Measurements from ENCODE around the gene EXOC3L1. TPM values are rescaled to one million over a fixed set of nuclear protein-coding genes. Genes with fewer than 3 reads are reported as not detected.

EXOC3L1 gene
- total RNA-seq, 1 donor from 2014 or later = not detected

DNA sequence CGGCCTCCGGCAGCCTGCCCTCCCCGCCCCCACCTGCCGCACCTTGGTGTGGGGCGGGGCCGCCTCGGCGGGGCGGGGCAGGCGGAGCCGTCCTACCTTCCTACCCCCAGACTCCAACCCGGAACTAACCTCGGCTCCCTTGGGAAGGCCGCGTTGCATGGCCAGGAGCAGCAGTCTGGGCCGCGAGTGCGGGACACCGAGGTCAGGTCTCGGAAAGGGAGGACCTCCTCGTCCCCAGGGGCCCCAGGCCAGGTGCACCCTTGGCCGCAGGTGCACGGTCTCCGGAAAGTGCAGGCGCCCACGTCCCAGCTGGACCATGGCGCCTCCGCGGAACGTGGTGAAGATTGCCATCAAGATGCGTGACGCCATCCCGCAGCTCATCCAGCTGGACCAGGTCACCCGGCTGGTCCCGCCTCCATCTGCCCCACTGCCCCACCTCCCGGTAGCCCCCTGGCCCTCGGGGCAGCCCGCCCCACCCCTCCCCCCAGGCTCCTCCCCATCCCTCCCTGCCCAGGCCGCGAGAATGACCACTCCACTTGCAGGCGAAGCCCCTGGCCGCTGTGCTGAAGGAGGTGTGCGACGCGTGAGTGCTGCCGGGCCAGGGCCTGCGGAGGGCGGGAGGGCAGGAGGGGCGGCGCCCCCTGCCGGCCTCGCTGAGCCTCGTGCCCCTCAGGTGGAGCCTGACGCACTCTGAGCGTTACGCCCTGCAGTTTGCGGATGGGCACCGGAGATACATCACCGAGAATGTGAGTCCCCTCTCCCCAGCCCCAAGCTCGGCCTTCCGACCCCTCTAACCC, 9.3 kb upstream of the EXOC3L1 start, which contains the start of gene ELMO3:
ELMO3 (plus strand) TSS at position 121 of the 797 bp plus-strand sequence; CDS start at position 317, 196 bp downstream.
- Mint-ChIP-seq H3K27me3 (ENCODE audit: low read depth) (no peaks in the 10 kb centered on the region), H3K27ac (no peak within 1 kb of the TSS), H3K9me3 (no peaks in the 10 kb centered on the region), H3K36me3 (ENCODE audit: low read depth) (peaks cover 60% of the 10 kb centered on the region), H3K4me1 (ENCODE audit: low read depth) (peaks cover 7% of the 10 kb centered on the region), H3K4me3 (ENCODE audit: low read depth) (no peak within 1 kb of the TSS)
- no peak for DNase-seq (ENCODE audit: low spot score)
- intact Hi-C loops (cut with micrococcal nuclease) = no loop called here

DNA sequence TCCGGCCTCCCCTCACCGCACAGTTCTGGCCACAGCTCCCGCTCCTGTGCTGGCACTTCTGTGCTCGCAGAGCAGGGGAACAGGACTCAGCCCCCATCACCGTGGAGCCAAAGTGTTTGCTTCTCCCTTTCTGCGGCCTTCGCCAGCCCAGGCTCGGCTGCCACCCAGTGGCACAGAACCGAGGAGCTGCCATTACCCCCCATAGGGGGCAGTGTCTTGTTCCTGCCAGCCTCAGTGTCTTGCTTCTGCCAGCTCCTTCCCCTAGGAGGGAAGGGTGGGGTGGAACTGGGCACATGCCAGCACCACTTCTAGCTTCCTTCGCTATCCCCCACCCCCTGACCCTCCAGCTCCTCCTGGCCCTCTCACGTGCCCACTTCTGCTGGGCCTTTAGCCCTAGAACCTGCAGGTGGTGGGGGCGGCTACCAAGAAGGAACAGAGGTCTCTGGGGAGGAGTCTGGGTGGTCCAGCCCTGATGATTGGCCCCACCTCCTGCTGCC, 8.3 kb upstream of the EXOC3L1 start:
- DNase-seq (ENCODE audit: low spot score) = no peak
- intact Hi-C loops (cut with micrococcal nuclease) = no loop called here
- Mint-ChIP-seq H3K27ac (no peak overlapping the region), H3K9me3 (no peaks in the 10 kb centered on the region), H3K4me3 (ENCODE audit: low read depth) (no peak overlapping the region), H3K4me1 (ENCODE audit: low read depth) (peaks cover 16% of the 10 kb centered on the region), H3K36me3 (ENCODE audit: low read depth) (peaks cover 69% of the 10 kb centered on the region), H3K27me3 (ENCODE audit: low read depth) (no peaks in the 10 kb centered on the region)

DNA sequence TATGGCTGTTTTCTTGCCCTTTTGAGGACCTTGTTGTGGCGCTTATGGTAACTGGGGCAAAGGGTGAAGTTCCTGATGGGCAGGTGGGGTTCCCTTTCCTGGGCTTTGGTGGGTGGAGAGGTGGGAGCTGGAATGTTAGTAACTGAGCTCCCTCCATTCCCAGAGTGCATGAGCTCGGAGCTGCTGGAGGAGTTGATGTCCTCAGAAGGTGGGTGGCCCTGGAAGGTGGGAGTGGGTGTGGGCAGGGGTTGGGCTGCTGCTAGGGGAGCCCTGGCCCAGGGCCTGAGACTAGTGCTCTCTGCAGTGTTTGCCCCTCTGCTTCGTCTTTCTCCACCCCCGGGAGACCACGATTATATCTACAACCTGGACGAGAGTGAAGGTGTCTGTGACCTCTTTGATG, 7.8 kb upstream of the EXOC3L1 start:
- intact Hi-C loops (cut with micrococcal nuclease) = no loop called here
- Mint-ChIP-seq H3K4me3 (ENCODE audit: low read depth) (no peak overlapping the region), H3K9me3 (no peaks in the 10 kb centered on the region), H3K36me3 (ENCODE audit: low read depth) (peaks cover 75% of the 10 kb centered on the region), H3K27me3 (ENCODE audit: low read depth) (no peaks in the 10 kb centered on the region), H3K4me1 (ENCODE audit: low read depth) (peaks cover 21% of the 10 kb centered on the region), H3K27ac (no peak overlapping the region)
- no peak for DNase-seq (ENCODE audit: low spot score)

DNA sequence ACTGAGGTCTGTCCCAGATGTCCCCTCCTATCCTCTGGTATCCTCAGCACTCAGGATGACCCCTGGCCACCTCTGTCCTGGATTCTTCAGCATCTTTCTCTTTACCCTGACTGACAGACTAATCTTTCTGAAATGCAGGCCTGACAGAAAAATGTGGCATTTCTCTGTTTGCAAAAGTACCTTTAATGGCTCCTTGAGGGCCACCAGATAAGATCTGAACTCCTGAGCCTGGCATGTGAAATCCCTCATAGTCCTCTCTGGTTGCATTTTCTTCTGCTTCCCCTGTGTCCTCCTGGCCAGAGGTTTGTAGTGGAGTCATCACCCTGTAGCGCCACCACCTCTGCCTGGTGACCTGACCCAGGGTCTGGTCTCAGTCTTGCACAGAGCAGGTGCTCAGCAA, 6.9 kb upstream of the EXOC3L1 start:
- H3K27ac Mint-ChIP-seq = no peak overlapping the region
- no peak for DNase-seq (ENCODE audit: low spot score)
- peaks cover 71% of the 10 kb centered on the region for H3K36me3 Mint-ChIP-seq (ENCODE audit: low read depth)
- peaks cover 24% of the 10 kb centered on the region for H3K4me1 Mint-ChIP-seq (ENCODE audit: low read depth)
- H3K4me3 Mint-ChIP-seq (ENCODE audit: low read depth) = no peak overlapping the region
- H3K9me3 Mint-ChIP-seq = no peaks in the 10 kb centered on the region
- no peaks in the 10 kb centered on the region for H3K27me3 Mint-ChIP-seq (ENCODE audit: low read depth)
- intact Hi-C loops (cut with micrococcal nuclease) = no loop called here

DNA sequence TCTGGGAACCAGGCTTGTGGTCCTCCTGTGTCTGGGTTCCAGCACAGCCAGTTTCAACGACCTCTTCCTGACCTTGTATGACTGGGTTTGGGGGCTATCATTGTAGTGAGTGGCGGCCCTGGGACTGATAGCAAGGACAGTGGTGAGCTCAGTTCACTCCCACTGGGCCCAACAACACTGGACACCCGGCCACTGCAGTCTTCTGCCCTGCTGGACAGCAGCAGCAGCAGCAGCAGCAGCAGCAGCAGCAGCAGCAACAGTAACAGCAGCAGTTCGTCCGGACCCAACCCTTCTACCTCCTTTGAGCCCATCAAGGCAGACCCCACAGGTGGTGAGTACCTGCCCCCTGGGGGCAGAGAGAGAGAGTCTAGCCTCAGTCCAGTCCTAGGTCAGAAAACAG, 5.7 kb upstream of the EXOC3L1 start:
- Mint-ChIP-seq H3K4me3 (ENCODE audit: low read depth) (peak overlapping the region; percentile 39), H3K27me3 (ENCODE audit: low read depth) (no peaks in the 10 kb centered on the region), H3K9me3 (no peaks in the 10 kb centered on the region), H3K36me3 (ENCODE audit: low read depth) (peaks cover 69% of the 10 kb centered on the region), H3K27ac (no peak overlapping the region), H3K4me1 (ENCODE audit: low read depth) (peaks cover 30% of the 10 kb centered on the region)
- no peak for DNase-seq (ENCODE audit: low spot score)
- intact Hi-C loops (cut with micrococcal nuclease) = no loop called here

DNA sequence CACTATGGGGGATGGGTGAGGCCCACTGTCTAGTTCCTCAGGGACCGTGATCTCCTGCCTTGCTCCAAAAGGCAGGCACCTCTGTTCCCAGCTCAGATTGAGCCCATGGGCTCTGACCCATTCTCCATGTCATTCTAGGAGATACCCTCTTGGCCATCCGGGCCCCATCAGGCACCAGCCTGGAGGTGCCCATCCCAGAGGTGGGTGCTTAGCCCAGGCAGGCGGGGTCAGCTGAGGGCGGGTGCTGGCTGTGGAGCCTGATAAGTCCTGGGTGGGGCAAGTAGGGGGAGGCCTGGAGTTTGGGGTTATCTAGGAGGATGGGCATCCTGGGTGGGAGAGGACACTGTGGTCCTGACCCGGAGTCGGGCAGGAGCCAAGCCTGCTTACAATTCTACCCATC, 4.3 kb upstream of the EXOC3L1 start:
- DNase-seq (ENCODE audit: low spot score) = no peak
- Mint-ChIP-seq H3K9me3 (no peaks in the 10 kb centered on the region), H3K4me1 (ENCODE audit: low read depth) (peaks cover 30% of the 10 kb centered on the region), H3K4me3 (ENCODE audit: low read depth) (peak overlapping the region; percentile 85), H3K27me3 (ENCODE audit: low read depth) (no peaks in the 10 kb centered on the region), H3K27ac (no peak overlapping the region), H3K36me3 (ENCODE audit: low read depth) (peaks cover 60% of the 10 kb centered on the region)
- intact Hi-C loops (cut with micrococcal nuclease) = no loop called here

DNA sequence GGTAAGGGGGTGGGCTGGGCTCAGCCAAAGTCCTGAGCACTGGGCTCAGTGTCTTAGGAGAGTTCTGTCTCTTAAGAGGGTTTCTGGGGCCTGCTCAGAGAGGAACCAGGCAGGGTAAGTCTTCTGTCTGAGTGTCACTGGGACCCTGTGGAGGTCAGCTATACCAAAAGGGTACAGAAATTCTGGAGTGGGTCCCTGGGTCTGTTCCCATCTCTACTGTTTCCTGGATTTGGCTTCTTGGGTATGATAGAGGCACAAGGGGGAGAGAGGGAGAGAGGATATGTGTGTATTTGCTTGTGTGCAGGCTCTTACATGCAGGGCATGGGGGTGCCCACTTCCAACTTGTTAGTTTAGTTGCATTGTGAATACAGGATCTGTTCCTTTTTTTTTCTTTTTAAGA, 3.6 kb upstream of the EXOC3L1 start:
- DNase-seq (ENCODE audit: low spot score) = no peak
- peak overlapping the region; percentile 48 for H3K27ac Mint-ChIP-seq
- H3K27me3 Mint-ChIP-seq (ENCODE audit: low read depth) = no peaks in the 10 kb centered on the region
- H3K4me1 Mint-ChIP-seq (ENCODE audit: low read depth) = peaks cover 30% of the 10 kb centered on the region
- H3K4me3 Mint-ChIP-seq (ENCODE audit: low read depth) = peak overlapping the region; percentile 85
- H3K36me3 Mint-ChIP-seq (ENCODE audit: low read depth) = peaks cover 59% of the 10 kb centered on the region
- intact Hi-C loops (cut with micrococcal nuclease) = no loop called here
- no peaks in the 10 kb centered on the region for H3K9me3 Mint-ChIP-seq

DNA sequence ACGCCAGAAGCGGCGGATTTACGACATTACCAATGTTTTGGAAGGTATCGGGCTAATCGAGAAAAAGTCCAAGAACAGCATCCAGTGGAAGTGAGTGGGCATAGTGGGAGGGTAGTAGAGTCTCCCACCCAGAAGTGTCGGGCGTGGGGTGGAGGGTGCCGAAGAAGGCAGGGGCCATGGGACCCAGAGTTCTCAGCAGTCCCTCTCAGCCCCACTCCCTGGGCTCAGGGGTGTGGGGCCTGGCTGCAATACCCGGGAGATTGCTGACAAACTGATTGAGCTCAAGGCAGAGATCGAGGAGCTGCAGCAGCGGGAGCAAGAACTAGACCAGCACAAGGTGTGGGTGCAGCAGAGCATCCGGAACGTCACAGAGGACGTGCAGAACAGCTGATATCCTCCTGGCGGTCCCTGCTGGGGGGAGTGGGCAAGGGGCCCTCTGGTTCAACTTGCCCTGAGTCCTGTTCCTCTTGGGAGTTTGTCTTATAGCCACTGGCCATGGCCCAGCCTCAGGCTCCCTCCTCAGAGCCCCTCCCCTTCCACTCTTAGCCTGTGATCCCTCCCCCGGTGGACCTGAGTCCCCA, 2.9 kb upstream of the EXOC3L1 start:
- Mint-ChIP-seq H3K27ac (peak overlapping the region; percentile 27), H3K4me1 (ENCODE audit: low read depth) (peaks cover 30% of the 10 kb centered on the region), H3K4me3 (ENCODE audit: low read depth) (peak overlapping the region; percentile 85), H3K9me3 (no peaks in the 10 kb centered on the region), H3K27me3 (ENCODE audit: low read depth) (no peaks in the 10 kb centered on the region), H3K36me3 (ENCODE audit: low read depth) (peaks cover 52% of the 10 kb centered on the region)
- no peak for DNase-seq (ENCODE audit: low spot score)
- intact Hi-C loops (cut with micrococcal nuclease) = no loop called here

DNA sequence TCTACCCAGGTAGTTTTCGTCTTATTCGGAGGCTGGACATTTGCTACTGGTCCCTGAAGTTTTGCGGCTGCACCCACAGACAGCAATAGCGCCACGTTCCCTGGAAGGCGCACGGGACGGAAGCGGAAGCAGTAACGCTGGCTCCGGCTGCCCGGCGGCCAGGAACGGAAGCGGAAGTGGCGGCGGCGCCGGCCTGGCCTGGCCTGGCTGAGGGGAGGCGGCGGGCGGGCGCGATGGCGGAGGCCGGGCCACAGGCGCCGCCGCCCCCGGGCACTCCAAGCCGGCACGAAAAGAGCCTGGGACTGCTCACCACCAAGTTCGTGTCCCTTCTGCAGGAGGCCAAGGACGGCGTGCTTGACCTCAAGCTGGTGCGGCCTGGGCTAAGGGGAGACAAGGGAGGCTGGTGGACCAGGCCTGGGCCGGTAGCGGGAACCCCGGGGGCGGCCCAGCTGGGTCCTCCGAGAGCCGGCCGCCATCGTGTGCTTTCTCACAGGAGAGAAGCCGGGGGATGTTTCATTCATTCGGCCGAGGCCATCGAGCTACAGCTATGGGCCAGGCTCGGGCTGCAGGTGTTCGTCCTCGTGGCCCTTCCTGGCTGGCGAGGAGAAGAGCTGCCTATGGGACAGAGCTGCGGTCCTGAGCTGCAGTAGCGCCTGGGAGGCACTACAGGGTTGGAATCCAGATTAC, 2.2 kb upstream of the EXOC3L1 start, which contains the start of gene E2F4:
E2F4 (plus strand) TSS at position 161 of the 687 bp plus-strand sequence; CDS start at position 234, 73 bp downstream.
- Mint-ChIP-seq H3K36me3 (ENCODE audit: low read depth) (peaks cover 48% of the 10 kb centered on the region), H3K4me1 (ENCODE audit: low read depth) (peaks cover 30% of the 10 kb centered on the region)

DNA sequence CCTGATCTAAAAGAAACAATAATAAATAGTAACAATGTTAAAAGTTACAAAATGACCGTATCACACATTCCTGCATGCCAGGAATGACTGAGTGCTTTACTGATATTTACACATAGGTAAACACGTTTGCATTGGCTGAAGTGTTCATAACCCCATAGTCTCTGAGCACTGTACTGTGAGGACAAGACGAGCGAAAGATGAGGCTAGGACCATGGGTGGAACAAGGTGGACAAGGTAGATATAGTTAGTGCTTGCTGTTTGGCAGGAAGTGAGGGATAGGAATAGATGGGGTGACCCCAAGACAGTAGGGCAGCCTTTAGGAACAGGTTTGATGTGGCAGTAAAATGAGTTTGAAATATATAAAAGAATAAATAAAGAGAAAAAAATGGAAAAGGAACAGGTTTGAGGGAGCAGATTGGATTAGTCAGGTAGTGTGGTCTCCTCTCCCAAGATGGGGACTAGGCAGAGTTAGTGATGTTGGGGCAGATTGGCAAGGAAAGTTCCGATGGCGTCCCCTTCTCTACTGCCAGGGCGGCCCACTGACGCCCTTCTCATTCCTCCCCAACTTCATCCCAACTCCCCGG, 1.6 kb upstream of the EXOC3L1 start:
- Mint-ChIP-seq H3K27me3 (ENCODE audit: low read depth) (no peaks in the 10 kb centered on the region), H3K9me3 (no peaks in the 10 kb centered on the region), H3K27ac (peak overlapping the region; percentile 59), H3K36me3 (ENCODE audit: low read depth) (peaks cover 42% of the 10 kb centered on the region), H3K4me3 (ENCODE audit: low read depth) (peak overlapping the region; percentile 85), H3K4me1 (ENCODE audit: low read depth) (peaks cover 29% of the 10 kb centered on the region)
- intact Hi-C loops (cut with micrococcal nuclease) = no loop called here
- DNase-seq (ENCODE audit: low spot score) = no peak

More for the DNA sequence above, 2.2 kb upstream of the EXOC3L1 start, which contains the start of gene E2F4:
- intact Hi-C loops (cut with micrococcal nuclease) = no loop called here
- H3K4me3 Mint-ChIP-seq (ENCODE audit: low read depth) = peak within 1 kb of the TSS; percentile 85
- peak; percentile 84 for DNase-seq (ENCODE audit: low spot score)
- H3K27me3 Mint-ChIP-seq (ENCODE audit: low read depth) = no peaks in the 10 kb centered on the region
- H3K27ac Mint-ChIP-seq = peak within 1 kb of the TSS; percentile 59
- no peaks in the 10 kb centered on the region for H3K9me3 Mint-ChIP-seq

DNA sequence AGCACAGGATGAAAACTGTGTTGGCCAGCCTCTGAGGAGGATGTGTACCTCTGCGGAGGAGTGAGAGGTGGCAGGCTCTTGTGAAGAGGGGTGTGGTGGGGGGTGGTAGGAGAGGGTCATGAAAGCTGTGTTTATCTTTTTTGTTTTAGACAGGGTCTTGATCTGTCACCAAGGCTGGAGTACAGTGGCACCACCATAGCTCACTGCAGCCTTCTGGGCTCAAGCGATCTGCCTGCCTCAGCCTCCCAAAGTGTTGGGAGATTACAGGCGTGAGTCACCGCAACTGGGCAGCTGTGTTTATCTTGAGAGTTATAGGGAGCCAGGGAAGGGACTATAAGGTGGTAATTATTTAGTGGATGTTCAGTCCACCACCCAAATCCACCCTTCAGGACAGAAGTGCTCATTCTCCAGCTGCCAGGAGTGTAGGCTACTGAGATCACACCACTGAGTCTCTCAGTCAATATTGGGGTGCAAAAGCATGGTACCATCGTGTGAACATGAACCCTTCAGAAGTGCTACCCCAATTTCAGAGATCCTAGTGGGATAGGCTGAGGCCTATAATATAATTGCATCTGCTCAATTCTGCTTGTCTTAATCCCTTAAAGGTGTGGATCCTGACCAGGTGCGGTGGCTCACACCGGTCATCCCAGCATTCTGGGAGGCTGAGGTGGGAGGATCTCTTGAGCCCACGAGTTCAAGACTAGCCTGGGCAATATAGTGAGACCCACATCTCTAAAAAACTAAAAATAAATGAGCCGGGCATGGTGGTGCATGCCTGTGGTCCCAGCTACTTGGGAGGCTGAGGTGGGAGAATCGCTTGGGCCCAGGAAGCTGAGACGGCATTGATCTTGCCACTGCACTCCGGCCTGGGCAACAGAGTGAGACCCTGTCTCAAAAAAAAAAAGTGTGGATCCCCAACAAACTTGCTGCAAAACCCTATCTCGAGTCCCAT, 788 bp upstream of the EXOC3L1 start:
- intact Hi-C loops (cut with micrococcal nuclease) = no loop called here
- peak overlapping the region; percentile 85 for H3K4me3 Mint-ChIP-seq (ENCODE audit: low read depth)
- no peak overlapping the region for H3K27ac Mint-ChIP-seq
- H3K4me1 Mint-ChIP-seq (ENCODE audit: low read depth) = peaks cover 23% of the 10 kb centered on the region
- H3K9me3 Mint-ChIP-seq = no peaks in the 10 kb centered on the region
- H3K27me3 Mint-ChIP-seq (ENCODE audit: low read depth) = no peaks in the 10 kb centered on the region
- no peak for DNase-seq (ENCODE audit: low spot score)
- peaks cover 34% of the 10 kb centered on the region for H3K36me3 Mint-ChIP-seq (ENCODE audit: low read depth)

Data from activated T-helper 2 cell treated with anti-CD3 and anti-CD28 coated beads, Interferon-gamma antibody, Interleukin-2, Interleukin-4, amounts not matched to agents 10 μg/mL and 5 μg/mL and 100 μg/mL, durations not matched to agents 14 hours and 24 hours and 36 hours (primary cell).